Naive thymus-derived CD4-positive, alpha-beta T cell (primary cell): Measurements from ENCODE around the gene FBXW5. TPM values are rescaled to one million over a fixed set of nuclear protein-coding genes. Genes with fewer than 3 reads are reported as not detected.

Experiments
- ATAC-seq: fragments of 150-1000 bp; cut with Tn5 transposase; 2 replicates; pipeline ENCODE4 v1.10.0; 2021; ENCODE audit warnings: mild to moderate bottlenecking, moderate library complexity
- CTCF ChIA-PET: fragments of 350-600 bp; sonication (Branson Sonifier 250); formaldehyde crosslinking; loops from one replicate; lab custom pipeline; 2021; ENCODE audit warnings: antibody characterized with exemption; lab: Charles Lee
- POLR2A ChIA-PET: fragments of 350-600 bp; sonication (Branson Sonifier 250); formaldehyde crosslinking; loops from one replicate; lab custom pipeline; 2021; ENCODE audit warnings: antibody characterized with exemption, inconsistent platforms; lab: Charles Lee
- DNase-seq, 9 donors: peaks; one replicate each; pipeline versions ENCODE4 v3.0.0 to v3.0.0-alpha.2; 2020 to 2022; ENCODE audit warnings: mixed read lengths in 1 of 9
- H3K27ac ChIP-seq: one replicate; pipeline ENCODE4 v1.7.0; 2013; ENCODE audit warnings: mild to moderate bottlenecking, low read depth, low read length, moderate library complexity
- H3K27me3 ChIP-seq, 2 donors: one replicate each; pipeline ENCODE4 v1.7.0; 2013; ENCODE audit warnings: low read length in 2 of 2, mild to moderate bottlenecking in 2 of 2, moderate library complexity in 2 of 2; ENCODE audit not compliant: control insufficient read depth in 2 of 2, insufficient read depth in 2 of 2
- H3K36me3 ChIP-seq, 3 experiments: 1 replicate in 2 of 3; 2 replicates in 1 of 3; pipeline ENCODE4 v1.7.0; 2013; ENCODE audit warnings: low read length in 3 of 3, mild to moderate bottlenecking in 3 of 3, moderate library complexity in 1 of 3; ENCODE audit not compliant: insufficient read depth in 3 of 3, control insufficient read depth in 2 of 3
- H3K4me1 ChIP-seq, 2 donors: one replicate each; pipeline ENCODE4 v1.7.0; 2013; ENCODE audit warnings: low read length in 2 of 2, mild to moderate bottlenecking in 2 of 2, moderate library complexity in 1 of 2; ENCODE audit not compliant: control insufficient read depth in 2 of 2, insufficient read depth in 2 of 2
- H3K4me3 ChIP-seq: 2 replicates; pipeline ENCODE4 v1.7.0; 2013; ENCODE audit warnings: mild to moderate bottlenecking, low read length
- H3K9me3 ChIP-seq, 3 experiments: 1 replicate in 2 of 3; 2 replicates in 1 of 3; pipeline ENCODE4 v1.7.0; 2013; ENCODE audit warnings: low read length in 3 of 3; ENCODE audit not compliant: control insufficient read depth in 2 of 3
- H3K27ac Mint-ChIP-seq, 9 donors: one replicate each; pipeline ENCODE4 v1.8.0; 2020 to 2022; ENCODE audit warnings: mixed read lengths in 9 of 9, mild to moderate bottlenecking in 8 of 9, moderate library complexity in 5 of 9, inconsistent platforms in 2 of 9
- H3K27me3 Mint-ChIP-seq, 5 donors: one replicate each; pipeline ENCODE4 v1.8.0; 2021 to 2022; ENCODE audit warnings: mixed read lengths in 5 of 5, mild to moderate bottlenecking in 1 of 5
- H3K36me3 Mint-ChIP-seq, 5 donors: one replicate each; pipeline ENCODE4 v1.8.0; 2020 to 2022; ENCODE audit warnings: mixed read lengths in 5 of 5, mild to moderate bottlenecking in 3 of 5, inconsistent platforms in 1 of 5
- H3K4me1 Mint-ChIP-seq, 7 donors: one replicate each; pipeline ENCODE4 v1.8.0; 2020 to 2022; ENCODE audit warnings: mixed read lengths in 7 of 7, mild to moderate bottlenecking in 3 of 7, inconsistent platforms in 1 of 7
- H3K4me3 Mint-ChIP-seq, 10 donors: one replicate each; pipeline ENCODE4 v1.8.0; 2020 to 2022; ENCODE audit warnings: mild to moderate bottlenecking in 10 of 10, mixed read lengths in 10 of 10, moderate library complexity in 6 of 10, inconsistent platforms in 2 of 10
- H3K9me3 Mint-ChIP-seq, 11 donors: one replicate each; pipeline ENCODE4 v1.8.0; 2020 to 2022; ENCODE audit warnings: mixed read lengths in 11 of 11, mild to moderate bottlenecking in 4 of 11, inconsistent platforms in 1 of 11, moderate library complexity in 1 of 11
- intact Hi-C, 2 donors: fragments of 100-400 bp; cut with micrococcal nuclease; formaldehyde crosslinking; loops; one replicate each; pipeline ENCODE4 v1.15.1; 2023
- polyA plus RNA-seq, 2 donors: library from polyadenylated mRNA; unstranded; fragments of 300-500 nt; fragmentation: Illumina TruSeq; gene quantifications; one replicate each; pipeline ENCODE4 v1.2.3, GENCODE V29; 2021
- total RNA-seq, 6 experiments: library from RNA in 5 of 6; stranded (reverse) in 5 of 6; gene quantifications; 1 replicate in 5 of 6; 2 replicates in 1 of 6; pipeline ENCODE4 v1.2.3 and lab custom pipeline; 2021 to 2026

FBXW5 gene
- total and polyA plus RNA-seq, 7 experiments from 2014 or later, result 54.3 to 113 (median 94.5) TPM

- Mint-ChIP-seq H3K9me3 (no peaks in the 10 kb centered on the region), H3K27ac (peak overlapping the region; percentile 89 to 98 (median 94)), H3K4me3 (peak overlapping the region; percentile 62 to 81 (median 74)), H3K4me1 (peaks cover 14 to 60% (median 39%) of the 10 kb centered on the region in 7 donors), H3K27me3 (no peaks in the 10 kb centered on the region), H3K36me3 (peaks cover 0 to 36% (median 5%) of the 10 kb centered on the region in 5 donors)
- intact Hi-C loops, result loop anchor here (1.0 to 5.0 kb wide), 8 partner anchors 15 to 121 kb away; partner anchors contain the start of genes TRAF2 (in 2 of the 2), EDF1 (in 1 of the 2), FBXW5 (in 1 of the 2) and PHPT1 (in 1 of the 2)
- Histone ChIP-seq H3K36me3 (peaks cover 0 to 52% (median 0%) of the 10 kb centered on the region in 3 experiments), H3K4me3 (peak overlapping the region; percentile 24), H3K9me3 (no peaks in the 10 kb centered on the region), H3K27me3 (no peaks in the 10 kb centered on the region), H3K27ac (peak overlapping the region; percentile 76), H3K4me1 (peaks cover 26 to 30% of the 10 kb centered on the region in 2 donors)
- DNase-seq (peak; percentile 21 to 80 (median 55)), ATAC-seq (peak; percentile 68)
- CTCF ChIA-PET, result interaction anchor here (1.6 kb wide), 1 partner anchor 133 kb away, joined by 4 read pairs; no protein-coding TSS in a partner anchor
- POLR2A ChIA-PET, result interaction anchor here (1.0 to 1.8 kb wide), 5 partner anchors 11 to 102 kb away, joined by 4 to 15 read pairs (median 5); no protein-coding TSS in a partner anchor
Measured at GRCh38 chr9:136901516-136902258, 42.9 kb downstream of the FBXW5 start.

- Histone ChIP-seq H3K27ac (peak overlapping the region; percentile 76), H3K4me3 (no peak overlapping the region), H3K36me3 (peaks cover 0 to 49% (median 0%) of the 10 kb centered on the region in 3 experiments), H3K4me1 (peaks cover 26 to 30% of the 10 kb centered on the region in 2 donors), H3K27me3 (no peaks in the 10 kb centered on the region), H3K9me3 (no peaks in the 10 kb centered on the region)
- Mint-ChIP-seq H3K4me1 (peaks cover 14 to 60% (median 39%) of the 10 kb centered on the region in 7 donors), H3K27me3 (no peaks in the 10 kb centered on the region), H3K27ac (peak overlapping the region; percentile 89 to 98 (median 94)), H3K4me3 (peak overlapping the region in 8 of 10 donors; percentile 45 to 81 (median 74)), H3K9me3 (no peaks in the 10 kb centered on the region), H3K36me3 (peaks cover 0 to 33% (median 5%) of the 10 kb centered on the region in 5 donors)
- DNase-seq (no peak), ATAC-seq (no peak)
- CTCF ChIA-PET, result interaction anchor here (1.6 to 2.0 kb wide), 2 partner anchors 36 to 134 kb away, joined by 4 to 5 read pairs; no protein-coding TSS in a partner anchor
- POLR2A ChIA-PET, result no interaction called here
- intact Hi-C loops, result loop anchor here (2.0 to 5.0 kb wide), 4 partner anchors 14 to 121 kb away; partner anchors contain the start of genes EDF1 (in 1 of the 2), PHPT1 (in 1 of the 2) and TRAF2 (in 1 of the 2)
Measured at GRCh38 chr9:136900988-136901515, 43.5 kb downstream of the FBXW5 start.

- no peaks in the 10 kb centered on the region for H3K27me3 Mint-ChIP-seq
- H3K4me1 Mint-ChIP-seq, result peaks cover 14 to 59% (median 39%) of the 10 kb centered on the region in 7 donors
- H3K4me3 Mint-ChIP-seq, result peak overlapping the region in 2 of 10 donors; percentile 29 to 35
- H3K36me3 Mint-ChIP-seq, result peaks cover 0 to 33% (median 5%) of the 10 kb centered on the region in 5 donors
- ATAC-seq (no peak), DNase-seq (no peak)
- Histone ChIP-seq H3K4me3 (no peak overlapping the region), H3K36me3 (peaks cover 0 to 49% (median 0%) of the 10 kb centered on the region in 3 experiments), H3K27me3 (no peaks in the 10 kb centered on the region), H3K4me1 (peaks cover 26 to 30% of the 10 kb centered on the region in 2 donors), H3K9me3 (no peaks in the 10 kb centered on the region), H3K27ac (no peak overlapping the region)
- intact Hi-C loops, result loop anchor here (2.0 to 5.0 kb wide), 4 partner anchors 14 to 122 kb away; partner anchors contain the start of genes EDF1 (in 1 of the 2), PHPT1 (in 1 of the 2) and TRAF2 (in 1 of the 2)
- H3K27ac Mint-ChIP-seq, result peak overlapping the region in 8 of 9 donors; percentile 67 to 98 (median 93)
- H3K9me3 Mint-ChIP-seq, result no peaks in the 10 kb centered on the region
- ChIA-PET POLR2A (no interaction called here), CTCF (interaction anchor here (2.0 kb wide), 1 partner anchor 37 kb away, joined by 5 read pairs; no protein-coding TSS in a partner anchor)
Measured at GRCh38 chr9:136900556-136900955, 44.0 kb downstream of the FBXW5 start.

GRCh38 chr9:136899196-136899595, 45.3 kb downstream of the FBXW5 start:
- no peaks in the 10 kb centered on the region for H3K27me3 Mint-ChIP-seq
- Histone ChIP-seq H3K4me3 (no peak overlapping the region), H3K36me3 (peaks cover 0 to 45% (median 0%) of the 10 kb centered on the region in 3 experiments), H3K9me3 (no peaks in the 10 kb centered on the region), H3K27me3 (no peaks in the 10 kb centered on the region), H3K27ac (no peak overlapping the region), H3K4me1 (peaks cover 25 to 26% of the 10 kb centered on the region in 2 donors)
- no peak for ATAC-seq
- H3K4me3 Mint-ChIP-seq, result peak overlapping the region in 1 of 10 donors; percentile 14
- DNase-seq, result no peak
- CTCF ChIA-PET, result interaction anchor here (2.0 kb wide), 1 partner anchor 38 kb away, joined by 5 read pairs; no protein-coding TSS in a partner anchor
- H3K9me3 Mint-ChIP-seq, result no peaks in the 10 kb centered on the region
- intact Hi-C loops, result no loop called here
- H3K27ac Mint-ChIP-seq, result peak overlapping the region in 3 of 9 donors; percentile 30 to 68 (median 36)
- POLR2A ChIA-PET, result interaction anchor here (0.6 kb wide), 2 partner anchors 37 to 173 kb away, joined by 3 read pairs; no protein-coding TSS in a partner anchor
- H3K4me1 Mint-ChIP-seq, result peaks cover 12 to 64% (median 41%) of the 10 kb centered on the region in 7 donors
- peaks cover 0 to 36% (median 5%) of the 10 kb centered on the region in 5 donors for H3K36me3 Mint-ChIP-seq

GRCh38 chr9:136898483-136899100, 45.9 kb downstream of the FBXW5 start:
- POLR2A ChIA-PET, result interaction anchor here (0.6 kb wide), 1 partner anchor 173 kb away, joined by 3 read pairs; no protein-coding TSS in a partner anchor
- Histone ChIP-seq H3K4me1 (peaks cover 21 to 26% of the 10 kb centered on the region in 2 donors), H3K27me3 (no peaks in the 10 kb centered on the region), H3K27ac (no peak overlapping the region), H3K36me3 (peaks cover 0 to 45% (median 0%) of the 10 kb centered on the region in 3 experiments), H3K4me3 (no peak overlapping the region), H3K9me3 (no peaks in the 10 kb centered on the region)
- H3K4me3 Mint-ChIP-seq, result no peak overlapping the region
- no peak for DNase-seq
- ATAC-seq, result no peak
- CTCF ChIA-PET, result no interaction called here
- peak overlapping the region in 3 of 9 donors; percentile 19 to 58 (median 54) for H3K27ac Mint-ChIP-seq
- H3K4me1 Mint-ChIP-seq, result peaks cover 12 to 63% (median 43%) of the 10 kb centered on the region in 7 donors
- intact Hi-C loops, result no loop called here
- no peaks in the 10 kb centered on the region for H3K9me3 Mint-ChIP-seq
- H3K27me3 Mint-ChIP-seq, result no peaks in the 10 kb centered on the region
- H3K36me3 Mint-ChIP-seq, result peaks cover 0 to 36% (median 5%) of the 10 kb centered on the region in 5 donors
